DMS153 treated with DMSO at 0.1 percent for 48 hours (cell line): ENCODE results near the gene ZNF831.

Source experiments
- DNase-seq: peaks from one replicate; lab custom pipeline; 2025; ENCODE audit not compliant: unreplicated experiment; lab: John Stamatoyannopoulos, UW

ZNF831 gene

DNA sequence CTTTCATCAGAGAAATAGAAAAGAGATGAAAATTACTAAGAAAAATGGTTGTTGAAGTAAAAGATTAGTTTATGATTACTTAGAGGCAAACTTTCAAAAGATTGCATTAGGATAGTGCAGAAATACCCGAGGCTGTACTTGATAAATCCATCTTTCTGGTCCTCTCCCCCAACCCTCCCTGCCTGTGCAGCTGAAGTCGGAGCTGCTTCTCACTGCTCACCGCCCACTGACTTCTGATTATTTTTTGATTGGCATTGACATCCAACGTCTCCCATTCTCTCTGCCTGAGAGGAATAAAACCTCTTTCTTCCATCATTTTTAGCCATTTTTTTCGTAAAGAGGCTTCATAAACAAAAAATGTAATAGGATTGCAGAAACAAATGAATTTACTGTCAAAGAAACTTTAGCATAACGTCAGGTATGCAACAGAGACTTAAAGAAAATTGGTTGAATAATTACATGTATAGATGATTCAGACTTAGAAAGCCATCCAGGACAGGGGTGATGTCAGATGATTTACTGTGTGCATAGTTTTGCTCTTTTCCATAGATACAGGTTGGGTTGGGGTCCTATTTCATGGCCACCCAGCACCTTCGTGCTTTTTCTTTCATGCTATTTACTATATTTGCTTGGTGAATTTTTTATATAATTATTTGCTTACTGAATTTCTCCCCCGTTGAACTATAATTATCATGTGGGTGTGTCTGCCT lies 83.2 kb downstream of the ZNF831 start:
- no peak for DNase-seq

DNA sequence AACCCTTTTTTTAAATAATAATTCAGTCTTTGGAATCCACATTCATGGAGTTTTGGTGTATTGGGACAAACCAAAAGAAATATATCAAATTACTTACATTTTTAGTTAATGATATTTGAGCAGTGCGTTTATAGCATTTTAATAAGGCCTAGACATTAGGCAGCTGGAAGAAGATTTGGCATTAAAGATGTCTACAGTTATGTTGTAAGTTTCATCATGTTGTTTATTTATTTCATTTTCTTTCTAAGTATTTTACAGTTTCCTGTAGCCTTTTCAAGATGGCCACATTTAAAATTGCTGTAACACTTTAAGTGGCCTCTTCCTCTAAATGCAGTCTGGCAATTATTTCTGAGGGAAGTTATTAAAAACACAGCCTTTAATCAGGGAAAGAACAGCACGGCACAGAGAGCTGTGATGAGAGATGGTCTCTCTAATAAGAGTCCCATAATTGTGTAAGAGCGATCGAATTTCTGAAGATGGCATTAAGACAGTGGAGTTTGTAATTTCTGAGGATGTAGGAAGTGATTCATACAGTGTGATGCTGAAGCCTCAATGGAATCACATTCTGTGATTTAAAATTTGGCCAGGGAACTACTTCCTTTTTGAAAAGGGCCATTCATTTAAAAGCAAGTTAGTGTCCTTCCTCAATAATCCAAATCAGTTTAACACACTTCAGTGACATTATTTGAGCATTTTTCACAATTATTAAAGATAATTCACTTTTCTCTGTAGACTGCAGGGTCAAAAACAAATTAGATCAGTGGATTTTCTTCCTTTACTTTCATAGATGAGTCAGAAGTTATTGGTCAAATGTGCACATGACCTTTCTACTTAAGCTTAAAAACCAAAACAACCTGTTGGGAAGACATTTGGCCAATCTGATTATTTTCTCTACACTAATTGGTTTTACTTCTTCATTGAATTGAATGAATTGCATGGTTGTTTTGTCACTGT lies 84.4 kb downstream of the ZNF831 start:
- DNase-seq, result no peak

DNA sequence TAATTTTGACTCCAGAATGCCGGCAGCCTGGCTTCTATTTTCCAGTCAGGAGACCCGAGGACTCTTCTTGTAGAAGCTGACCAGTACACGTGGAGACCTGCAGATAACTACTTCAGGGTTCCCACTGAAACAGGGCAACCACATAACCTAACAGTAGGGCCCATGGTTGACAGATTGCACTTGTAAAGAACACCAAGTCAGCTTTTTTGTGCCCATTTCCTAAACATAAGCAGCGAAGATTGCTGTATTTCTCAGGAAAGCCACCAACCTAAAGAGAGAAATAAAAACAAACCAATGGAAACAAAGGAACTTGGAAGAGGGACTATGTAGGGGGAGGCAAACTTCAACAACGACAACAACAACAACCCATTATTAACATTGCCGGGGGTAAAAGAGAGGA lies 86.7 kb downstream of the ZNF831 start:
- DNase-seq, result no peak

DNA sequence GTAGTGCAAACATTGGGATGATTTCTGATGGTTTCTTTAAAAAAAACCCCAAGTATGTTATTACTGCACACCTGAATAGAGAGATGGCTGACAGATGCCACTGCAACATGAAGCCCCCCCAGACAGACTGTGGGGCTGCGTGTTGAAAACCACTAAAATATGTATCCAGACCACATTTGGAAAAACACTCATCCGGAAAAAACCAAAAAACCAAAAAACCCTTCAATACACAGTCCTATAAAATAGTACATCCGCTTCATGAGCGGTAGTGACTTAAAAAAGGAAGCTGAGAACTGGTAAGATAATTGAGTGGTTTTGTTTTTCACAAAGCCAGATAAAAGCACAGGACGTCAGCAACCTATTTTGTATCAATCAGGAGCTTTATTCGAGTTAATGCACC lies 89.7 kb downstream of the ZNF831 start:
- DNase-seq, result no peak

DNA sequence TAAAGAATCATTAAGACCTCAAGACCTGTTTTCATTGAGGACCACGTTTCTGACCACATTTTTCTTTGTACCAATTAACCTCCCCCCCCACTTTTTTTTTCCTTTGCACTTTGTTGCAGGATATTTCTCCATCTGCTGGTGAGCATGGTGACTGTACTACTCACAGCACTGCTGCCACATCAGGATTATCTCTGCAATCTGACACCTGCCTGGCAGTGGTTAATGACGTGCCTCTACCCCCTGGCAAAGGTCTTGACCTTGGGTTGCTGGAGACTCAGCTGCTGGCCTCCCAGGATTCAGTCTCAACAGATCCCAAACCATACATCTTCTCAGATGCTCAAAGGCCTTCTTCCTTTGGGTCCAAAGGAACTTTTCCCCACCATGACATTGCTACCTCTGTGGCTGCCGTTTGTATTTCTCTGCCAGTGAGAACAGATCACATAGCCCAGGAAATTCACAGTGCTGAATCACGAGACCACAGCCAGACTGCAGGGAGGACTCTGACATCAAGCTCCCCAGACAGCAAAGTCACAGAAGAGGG lies 90.2 kb downstream of the ZNF831 start:
- no peak for DNase-seq

DNA sequence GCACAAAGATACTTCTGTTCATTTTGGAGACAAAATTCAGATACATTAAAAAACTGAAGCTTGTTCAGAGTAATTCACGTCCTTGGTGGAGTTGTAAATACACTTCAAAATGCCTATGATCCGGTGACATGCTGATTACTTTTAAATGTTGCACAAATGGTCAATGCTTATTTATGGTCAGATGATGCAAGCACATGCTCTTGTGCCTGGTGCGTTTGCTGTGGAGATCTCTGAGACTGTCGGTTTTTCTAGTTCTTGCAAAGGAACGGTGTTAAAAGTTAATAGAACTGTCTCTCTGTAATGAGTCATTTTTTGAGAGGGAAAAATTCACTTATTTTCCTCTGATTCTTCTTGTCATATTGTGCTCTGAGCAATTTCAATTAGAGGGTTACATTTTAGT lies 91.6 kb downstream of the ZNF831 start:
- no peak for DNase-seq

DNA sequence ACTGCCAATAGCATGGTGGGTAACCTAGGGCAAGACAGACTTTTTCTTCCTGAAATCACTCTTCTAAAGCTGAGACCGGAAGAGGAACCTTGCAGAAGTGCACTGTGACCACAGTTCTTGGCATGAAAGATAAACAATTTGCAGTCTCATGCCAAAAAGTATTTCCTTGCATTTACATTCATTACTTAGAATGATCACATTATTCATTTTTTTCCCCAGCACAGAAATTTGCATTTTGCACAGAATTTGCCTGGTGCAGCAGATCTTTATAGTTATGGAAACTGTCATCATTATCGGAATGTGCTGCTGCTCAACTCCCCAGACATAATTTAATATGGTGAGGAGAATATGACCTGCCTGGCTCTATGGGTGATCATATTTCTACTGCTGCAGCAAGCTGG lies 94.6 kb downstream of the ZNF831 start:
- no peak for DNase-seq

DNA sequence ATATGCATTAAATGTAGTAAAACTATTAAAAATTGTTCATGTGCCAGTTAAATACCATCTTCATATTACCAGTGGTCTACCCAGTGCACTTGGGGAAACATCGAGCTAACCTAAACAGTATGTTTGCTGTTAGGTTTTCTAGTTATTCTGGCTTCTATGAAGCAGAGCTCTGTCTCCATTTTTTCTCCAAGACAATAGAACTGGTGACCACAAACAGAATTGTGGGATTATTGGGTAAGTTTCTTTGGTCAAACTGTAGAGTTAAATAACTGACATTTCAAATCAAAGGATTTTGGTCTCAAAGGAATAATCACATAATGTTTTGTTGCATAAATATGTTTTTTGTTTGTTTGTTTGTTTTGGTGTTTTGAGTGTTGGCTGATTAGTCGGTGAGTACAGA lies 96.3 kb downstream of the ZNF831 start:
- DNase-seq, result no peak

DNA sequence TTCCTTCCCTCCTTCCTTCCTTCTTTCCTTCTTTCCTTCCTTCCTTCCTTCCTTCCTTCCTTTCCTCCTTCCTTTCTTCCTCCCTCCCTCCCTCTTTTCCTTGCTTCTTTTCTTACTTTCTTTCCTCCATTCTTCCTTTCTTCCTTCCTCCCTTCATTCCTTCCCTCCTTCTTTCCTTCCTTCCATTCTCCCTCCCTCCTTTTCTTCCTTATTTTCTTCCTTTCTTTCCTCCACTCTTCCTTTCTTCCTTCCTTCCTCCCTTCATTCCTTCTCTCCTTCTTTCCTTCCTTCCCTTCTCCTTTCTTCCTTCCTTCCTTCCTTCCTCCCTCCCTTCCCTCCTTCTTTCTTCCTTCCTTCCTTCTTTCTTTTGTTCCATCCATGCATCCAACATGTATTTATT lies 101.7 kb downstream of the ZNF831 start:
- no peak for DNase-seq

DNA sequence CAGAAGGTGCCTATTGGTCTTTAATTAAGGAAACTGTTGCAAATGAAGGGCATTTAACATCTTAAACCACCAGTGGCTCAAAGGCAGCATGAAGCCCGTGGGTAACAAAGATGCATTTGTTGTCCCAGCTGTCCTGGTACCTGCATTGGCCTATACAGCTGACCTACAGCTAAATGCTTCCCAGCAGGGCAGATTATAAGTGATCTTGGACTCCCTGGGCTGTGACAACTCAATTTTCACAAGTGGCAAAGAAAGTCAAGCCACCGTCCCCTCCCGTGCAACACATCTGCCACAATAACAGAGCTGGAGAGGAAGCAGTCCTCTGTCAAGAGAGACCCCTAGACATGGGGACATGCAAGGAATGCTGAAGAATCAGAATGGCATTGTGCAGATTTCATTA lies 105.2 kb downstream of the ZNF831 start:
- no peak for DNase-seq

DNA sequence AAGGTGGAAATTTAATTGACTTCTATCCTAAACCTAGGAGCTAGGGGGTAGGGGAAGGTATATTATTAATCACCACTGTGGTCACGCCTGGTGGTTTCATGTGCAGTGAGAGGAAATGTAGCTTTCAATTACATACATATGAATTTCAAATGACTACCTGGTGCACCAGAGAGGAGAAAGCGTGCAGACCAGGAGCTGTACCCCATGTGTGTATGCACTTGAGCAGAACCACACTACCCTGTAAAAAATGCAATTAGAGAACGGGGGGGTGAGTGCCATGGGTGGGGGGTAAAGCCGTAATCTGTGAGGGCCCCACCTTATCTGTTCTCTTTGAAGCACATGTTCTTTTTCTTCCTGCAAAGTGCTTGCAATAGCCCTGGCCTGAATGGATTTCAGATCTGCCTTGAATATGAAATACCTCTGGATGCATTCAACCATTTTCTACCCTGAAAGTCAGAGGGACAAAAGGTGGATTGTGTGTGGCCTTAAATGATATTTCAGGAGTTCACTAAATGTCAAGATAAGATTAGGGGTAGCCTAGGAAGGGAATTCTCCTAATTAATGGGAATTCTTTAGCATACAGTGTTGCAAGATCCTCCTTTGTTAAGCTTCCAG lies 105.9 kb downstream of the ZNF831 start:
- DNase-seq, result no peak

DNA sequence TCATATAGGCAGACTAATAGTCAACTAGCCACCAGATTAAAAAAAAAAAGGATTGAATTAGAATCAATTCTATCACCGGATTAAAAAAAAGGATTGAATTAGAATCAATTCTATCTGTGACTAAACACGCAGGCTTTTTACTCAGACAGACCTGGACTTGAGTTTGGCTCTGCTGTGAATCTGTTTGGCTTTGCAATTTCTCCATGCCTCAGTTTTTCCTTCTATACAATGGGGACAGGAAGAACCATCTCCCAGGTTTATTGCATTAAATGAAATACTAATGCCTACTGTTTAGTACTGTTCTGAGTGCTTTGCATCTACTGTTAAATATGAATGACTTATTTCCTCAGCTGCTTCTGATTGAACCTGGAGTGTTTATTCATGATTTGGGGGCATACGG lies 106.8 kb downstream of the ZNF831 start:
- DNase-seq, result no peak

DNA sequence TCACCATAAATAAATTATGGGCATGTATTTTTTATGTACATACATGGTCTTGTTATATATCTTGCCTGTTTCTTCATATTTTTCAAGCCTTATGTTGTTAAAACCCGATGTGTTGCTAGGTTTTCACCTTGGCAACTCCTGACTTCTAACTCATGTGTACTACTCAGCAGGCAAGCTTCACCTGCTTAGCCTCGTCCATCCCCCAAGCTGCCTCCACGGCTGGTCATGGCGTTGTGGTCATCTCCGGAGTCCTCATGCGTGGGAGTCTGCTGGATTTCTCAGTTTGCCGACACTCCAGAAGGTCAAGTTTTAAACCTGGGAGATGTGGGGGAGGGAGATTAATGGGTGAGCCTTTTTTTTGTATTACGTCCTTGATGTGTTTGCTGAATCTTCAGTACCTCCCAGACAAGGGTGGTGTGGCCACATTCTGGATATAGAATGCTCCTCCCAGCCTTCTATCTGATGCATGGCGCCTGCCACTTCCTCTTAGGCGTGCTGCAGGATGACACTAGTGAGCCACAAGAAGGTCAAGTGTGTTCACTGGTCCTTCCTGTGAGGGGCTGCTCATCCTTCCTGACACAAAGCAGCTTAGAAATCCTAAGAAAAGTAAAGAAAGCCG lies 110.2 kb downstream of the ZNF831 start:
- no peak for DNase-seq

DNA sequence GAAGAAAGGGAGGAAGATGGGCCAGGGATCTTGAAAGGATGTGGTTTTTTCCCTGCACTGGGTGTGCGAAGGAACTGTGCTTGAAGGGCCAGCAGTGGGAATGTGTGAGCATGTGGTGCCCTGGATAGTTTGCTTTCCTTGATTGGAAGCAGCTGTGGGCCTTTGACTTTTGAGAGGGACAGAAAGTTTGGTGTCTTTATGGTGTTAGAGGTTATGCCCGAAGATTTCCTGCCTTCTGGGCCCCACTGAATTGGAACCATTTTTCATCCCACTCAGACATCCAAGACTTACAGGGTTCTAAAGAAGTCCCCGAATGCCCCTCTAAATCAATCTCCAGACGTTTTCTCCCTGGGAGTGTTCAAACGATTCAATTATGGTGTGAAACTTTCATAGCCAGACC lies 113.3 kb downstream of the ZNF831 start:
- DNase-seq, result no peak

DNA sequence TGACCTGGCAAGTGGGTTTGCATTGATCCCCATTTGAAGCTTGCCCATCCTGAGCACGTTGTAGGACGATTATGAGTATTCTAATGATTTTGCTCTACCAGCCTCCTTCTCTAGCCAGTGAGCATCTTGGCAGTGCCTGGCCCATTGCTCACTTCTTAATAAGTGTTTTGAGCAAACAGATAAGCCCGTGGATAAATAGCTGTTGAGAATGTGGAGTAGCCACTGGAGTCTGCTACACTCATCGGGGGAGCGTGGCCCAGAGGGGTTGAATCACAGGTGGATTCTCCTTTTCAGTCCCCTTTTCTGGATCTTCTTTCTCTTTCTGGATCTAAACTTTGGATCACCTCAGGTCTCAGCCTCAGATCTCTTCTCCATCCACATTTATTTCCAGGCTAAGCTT lies 120.8 kb downstream of the ZNF831 start:
- no peak for DNase-seq

DNA sequence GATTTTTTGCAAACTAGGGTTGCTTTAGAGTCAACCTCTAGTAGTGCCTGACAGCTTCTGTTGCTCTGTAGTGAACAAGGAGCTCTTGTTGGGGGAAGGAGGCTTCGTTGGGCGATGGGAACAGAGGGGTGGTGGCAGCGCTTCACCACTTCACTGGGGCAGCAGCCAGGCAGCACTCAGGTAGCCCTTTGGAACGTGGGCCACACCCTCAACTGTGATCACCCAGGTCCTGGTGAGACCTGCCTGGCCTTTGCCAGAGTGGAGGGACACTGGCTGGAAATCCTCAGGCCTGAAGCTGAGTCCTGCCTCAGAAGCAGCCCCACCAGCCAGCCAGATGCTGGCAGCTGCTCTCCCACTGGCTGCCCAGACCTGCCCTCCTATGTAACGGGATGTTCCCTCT lies 126.4 kb downstream of the ZNF831 start:
- DNase-seq, result no peak

DNA sequence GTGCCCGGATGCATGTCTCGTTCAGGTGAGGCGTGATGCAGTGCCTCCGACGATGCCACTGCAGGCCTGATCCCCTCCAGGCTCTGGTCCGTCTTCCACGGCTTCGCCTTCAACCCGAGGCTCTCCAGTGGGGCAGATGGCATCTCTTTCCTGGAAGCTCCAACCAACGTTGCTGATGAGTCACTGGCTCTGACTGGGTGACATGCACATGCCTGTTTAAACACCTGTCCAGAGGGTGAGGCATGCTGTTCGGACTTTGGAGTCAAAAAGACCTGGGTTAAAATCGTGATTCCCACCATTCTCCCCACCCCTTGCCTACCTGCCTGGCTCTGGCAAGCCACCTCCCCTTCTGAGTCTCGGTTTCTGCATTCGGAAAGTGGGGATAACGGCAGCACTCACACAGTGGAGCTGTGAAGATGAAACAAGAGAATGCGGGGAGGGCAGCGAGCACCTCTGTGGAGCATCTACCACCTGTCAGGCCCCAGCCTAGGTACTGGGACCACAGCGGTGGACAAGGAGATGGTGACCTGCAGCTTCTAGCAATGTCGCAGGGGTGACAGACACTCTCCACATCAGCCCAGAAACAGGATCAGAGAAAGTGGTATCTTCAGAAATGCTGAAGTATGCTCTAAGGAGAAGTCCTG lies 128.2 kb downstream of the ZNF831 start:
- no peak for DNase-seq

DNA sequence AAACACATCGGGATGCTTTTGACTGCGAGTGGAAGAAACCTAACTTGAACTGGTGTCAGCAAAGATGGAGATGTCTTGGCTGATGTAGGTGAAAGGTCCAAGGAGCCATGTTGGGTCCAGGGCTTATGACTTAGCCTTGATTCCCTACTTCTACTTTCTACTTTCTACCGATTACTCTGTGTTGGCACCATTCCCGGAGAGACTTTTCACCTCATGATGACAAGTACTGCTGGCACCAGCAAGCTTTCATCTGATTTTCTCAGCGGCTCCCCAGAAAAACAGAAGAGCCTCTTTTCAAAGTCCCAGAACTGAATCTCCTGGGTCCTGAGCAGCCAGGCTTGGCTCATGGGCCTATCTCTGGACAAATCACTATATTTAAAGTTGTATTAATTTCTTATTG lies 131.9 kb downstream of the ZNF831 start:
- DNase-seq, result no peak

DNA sequence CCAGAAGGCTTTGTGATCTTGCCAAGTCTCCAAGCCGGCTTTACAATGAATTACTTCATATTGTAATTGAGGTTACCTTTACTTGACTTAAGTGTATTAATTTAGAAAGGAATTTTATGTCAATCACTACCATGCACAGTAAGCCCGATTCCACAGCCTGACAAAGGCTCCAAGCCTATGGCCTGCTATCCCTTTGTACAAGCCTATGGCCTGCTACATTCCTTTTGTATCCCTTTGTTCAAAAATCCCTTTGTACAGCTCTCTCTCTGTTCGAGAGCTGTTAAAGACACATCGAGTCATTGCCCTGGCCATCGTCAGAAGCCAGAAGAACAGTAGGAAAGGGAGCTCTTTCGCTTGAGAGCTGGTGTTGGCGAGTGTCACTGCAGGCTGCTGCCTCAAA lies 134.1 kb downstream of the ZNF831 start:
- DNase-seq, result no peak

DNA sequence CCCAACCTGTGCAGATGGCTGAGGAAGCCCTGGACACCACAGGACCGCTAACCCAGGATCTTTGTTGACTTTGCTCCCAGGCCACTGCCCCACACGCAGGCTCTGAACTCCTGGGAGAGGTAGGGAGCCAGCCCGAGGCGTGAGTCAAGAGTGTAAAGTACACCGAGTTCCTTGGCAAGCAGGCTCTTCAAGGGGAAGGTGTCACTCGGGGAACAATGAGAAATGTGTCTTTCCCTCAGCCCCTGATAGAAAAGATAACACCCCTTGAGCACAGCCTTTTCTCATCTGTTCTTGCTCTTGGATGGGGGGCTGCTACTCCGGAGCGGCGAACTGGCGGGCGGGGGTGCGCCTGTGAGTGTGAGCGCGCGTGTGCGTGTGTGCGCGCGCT lies 136.3 kb downstream of the ZNF831 start:
- DNase-seq, result no peak
